Stimulated activated CD4-positive, alpha-beta T cell treated with anti-CD3 and anti-CD28 coated beads, Interleukin-2, amount 100 ng/mL, for 24 hours (primary cell): ENCODE measurements around the gene CELA2A.
"Not testable (repeated sequence)": the region's sequence is repeated elsewhere in the genome, so short reads cannot be mapped to it uniquely, and the experiment has no call there.

Experiments
- DNase-seq, 2 donors: peaks; one replicate each; pipeline ENCODE4 v3.0.0-alpha.2; 2020

The CELA2A gene

GRCh38 chr1:15504436-15504835, 47.9 kb downstream of the CELA2A start:
- DNase-seq = no peak

DNA sequence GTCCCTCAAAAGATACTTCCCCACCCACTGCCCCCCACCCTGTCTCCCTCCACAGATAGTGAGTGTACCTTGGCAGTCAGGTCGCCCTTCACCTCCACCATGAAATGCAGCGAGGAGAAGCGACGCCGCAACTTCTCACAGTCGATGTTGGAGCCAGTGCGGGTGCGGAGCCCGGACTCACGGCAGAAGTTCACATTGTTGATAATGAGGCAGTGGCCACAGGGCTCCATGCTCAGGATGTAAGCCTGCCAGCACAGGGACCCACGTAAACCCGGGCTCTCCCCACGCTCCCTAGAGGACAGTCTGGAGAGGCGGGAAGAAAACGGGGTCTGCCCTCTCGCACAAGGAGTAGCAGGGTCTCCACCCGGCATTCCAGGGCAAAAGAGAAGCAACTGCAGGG, 50.3 kb downstream of the CELA2A start:
- no peak for DNase-seq

DNA sequence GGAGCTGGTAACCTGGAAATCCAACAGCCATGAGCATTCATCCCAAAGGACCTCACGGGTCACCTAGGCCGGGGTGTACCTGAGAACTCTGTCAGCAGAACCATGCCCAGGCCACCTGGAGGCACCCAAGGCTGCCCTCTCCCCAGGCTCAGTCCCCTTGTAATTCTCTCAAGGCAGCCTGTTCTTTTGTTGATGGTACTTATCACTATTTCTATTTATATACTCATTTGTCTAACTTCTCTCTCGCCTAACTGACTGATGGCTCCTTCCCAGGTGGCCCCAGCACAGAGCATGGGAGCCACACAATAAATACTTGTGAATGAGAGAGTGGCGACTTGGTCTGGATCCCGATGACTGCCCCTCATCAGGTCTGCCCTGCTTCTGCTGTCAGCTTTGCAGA, 50.7 kb downstream of the CELA2A start:
- no peak for DNase-seq

DNA sequence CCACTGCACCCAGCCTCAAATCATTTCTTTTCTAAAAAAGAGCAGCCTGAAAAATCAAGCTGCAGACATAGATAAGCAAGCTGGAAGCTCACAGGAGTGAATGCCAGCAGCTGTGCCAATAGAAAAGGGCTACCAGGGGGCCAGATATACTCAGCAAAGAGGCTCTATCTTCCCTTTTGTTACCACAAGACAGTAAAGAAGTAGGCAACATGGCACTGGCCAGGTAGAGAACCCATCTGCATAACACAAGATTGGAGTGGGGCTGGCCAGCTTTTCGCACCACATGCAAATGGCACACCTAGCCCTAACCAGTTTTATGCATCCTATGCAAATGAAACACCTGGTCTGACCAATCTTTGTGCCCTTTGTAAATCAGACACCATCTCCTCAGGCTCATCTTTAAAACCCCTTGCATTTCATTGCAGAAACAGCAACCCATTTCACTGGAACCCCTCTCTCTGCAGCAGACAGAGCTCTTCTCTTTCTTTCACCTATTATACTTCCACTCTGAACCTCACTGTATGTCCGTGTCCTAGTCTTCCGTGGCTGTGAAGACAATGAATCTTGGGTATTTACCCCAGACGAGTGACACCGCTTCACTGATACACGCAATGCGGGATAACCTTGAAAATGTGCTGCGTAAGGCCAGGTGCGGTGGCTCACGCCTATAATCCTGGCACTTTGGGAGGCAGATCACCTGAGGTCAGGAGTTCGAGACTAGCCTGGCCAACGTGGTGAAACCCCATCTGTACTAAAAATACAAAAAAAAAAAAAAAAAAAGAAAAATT, 52.4 kb downstream of the CELA2A start:
- no peak for DNase-seq

GRCh38 chr1:15509586-15509985, 53.1 kb downstream of the CELA2A start:
- DNase-seq = no peak

- DNase-seq = no peak
Observed at GRCh38 chr1:15510611-15511405, 54.3 kb downstream of the CELA2A start.

GRCh38 chr1:15513192-15513591, 56.7 kb downstream of the CELA2A start:
- no peak for DNase-seq

DNA sequence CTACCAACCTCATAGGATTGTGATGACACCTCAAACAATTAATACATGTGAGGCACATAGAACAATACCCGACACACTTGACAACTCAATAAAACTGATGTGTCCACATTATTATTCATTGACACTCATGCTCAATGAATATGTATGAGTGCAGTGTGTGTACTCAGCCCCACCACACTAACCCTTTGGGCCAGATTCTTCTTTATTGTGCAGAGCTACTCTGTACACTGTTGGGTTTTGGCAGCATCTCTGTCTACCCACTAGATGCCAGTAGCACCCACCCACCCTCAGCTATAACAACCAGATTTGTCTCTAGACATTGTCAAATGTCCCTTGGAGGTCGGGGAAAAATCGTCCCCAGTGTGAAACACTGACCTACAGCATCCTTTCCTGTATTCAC, 57.4 kb downstream of the CELA2A start:
- DNase-seq = no peak

DNA sequence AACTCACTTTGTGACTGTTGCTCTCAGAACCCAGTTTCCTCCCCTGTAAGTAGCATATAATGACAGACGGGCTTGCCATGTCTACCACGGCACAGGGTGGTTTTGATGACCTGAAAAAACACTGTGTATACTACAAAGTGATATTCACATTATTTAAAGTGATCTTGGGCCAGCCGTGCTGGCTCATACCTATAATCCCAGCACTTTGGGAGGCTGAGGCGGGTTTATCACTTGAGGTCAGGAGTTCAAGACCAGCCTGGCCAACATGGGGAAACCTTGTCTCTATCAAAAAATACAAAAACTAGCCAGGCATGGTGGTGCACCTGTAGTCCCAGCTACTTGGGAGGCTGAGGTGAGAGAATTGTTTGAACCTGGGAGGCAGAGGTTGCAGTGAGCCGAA, 58.0 kb downstream of the CELA2A start:
- DNase-seq = not testable (repeated sequence)

GRCh38 chr1:15515022-15515663, 58.6 kb downstream of the CELA2A start:
- no peak for DNase-seq

DNA sequence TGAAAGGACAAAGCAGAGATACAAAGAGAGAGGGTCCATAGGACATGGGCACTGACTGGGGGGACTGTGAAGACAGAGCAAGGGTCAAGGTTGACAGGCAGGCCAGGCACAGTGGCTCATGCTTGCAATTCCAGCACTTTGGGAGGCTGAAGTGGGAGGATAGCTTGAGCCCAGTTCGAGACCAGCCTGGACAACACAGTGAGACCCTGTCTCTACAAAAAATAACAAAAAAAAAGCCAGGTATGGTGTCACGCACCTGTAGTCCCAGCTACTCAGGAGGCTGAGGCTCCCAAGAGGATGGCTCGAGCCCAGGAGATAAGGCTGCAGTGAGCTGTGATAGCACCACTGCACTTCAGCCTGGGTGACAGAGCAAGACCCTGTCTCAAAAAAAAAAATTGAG, 63.1 kb downstream of the CELA2A start:
- DNase-seq = no peak

- DNase-seq = not testable (repeated sequence)
Observed at GRCh38 chr1:15521206-15521906, 64.8 kb downstream of the CELA2A start.
